Measurements from ENCODE around the gene DTNA.

DNA sequence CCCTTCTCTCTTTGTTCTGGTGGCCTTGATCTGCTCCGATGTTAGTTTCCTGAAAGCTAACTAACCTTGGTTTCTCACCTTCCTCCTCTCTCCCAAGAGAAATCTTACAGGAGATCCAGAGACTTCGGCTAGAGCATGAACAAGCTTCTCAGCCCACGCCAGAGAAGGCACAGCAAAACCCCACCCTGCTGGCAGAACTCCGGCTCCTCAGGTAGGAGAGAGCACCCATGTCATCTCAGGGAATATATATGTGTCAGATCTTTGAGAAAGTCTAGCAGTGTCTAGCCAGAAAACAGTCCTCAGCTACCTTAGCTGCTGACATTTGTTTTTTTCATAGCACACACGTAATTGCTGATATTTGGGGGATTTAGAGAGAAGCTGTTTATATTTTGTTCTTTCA lies 148.1 kb downstream of the DTNA start:
- TF ChIP-seq, protein P1, sequence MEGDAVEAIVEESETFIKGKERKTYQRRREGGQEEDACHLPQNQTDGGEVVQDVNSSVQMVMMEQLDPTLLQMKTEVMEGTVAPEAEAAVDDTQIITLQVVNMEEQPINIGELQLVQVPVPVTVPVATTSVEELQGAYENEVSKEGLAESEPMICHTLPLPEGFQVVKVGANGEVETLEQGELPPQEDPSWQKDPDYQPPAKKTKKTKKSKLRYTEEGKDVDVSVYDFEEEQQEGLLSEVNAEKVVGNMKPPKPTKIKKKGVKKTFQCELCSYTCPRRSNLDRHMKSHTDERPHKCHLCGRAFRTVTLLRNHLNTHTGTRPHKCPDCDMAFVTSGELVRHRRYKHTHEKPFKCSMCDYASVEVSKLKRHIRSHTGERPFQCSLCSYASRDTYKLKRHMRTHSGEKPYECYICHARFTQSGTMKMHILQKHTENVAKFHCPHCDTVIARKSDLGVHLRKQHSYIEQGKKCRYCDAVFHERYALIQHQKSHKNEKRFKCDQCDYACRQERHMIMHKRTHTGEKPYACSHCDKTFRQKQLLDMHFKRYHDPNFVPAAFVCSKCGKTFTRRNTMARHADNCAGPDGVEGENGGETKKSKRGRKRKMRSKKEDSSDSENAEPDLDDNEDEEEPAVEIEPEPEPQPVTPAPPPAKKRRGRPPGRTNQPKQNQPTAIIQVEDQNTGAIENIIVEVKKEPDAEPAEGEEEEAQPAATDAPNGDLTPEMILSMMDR (IDR thresholded peaks at IDR 0.05), result no peak
- TF ChIP-seq POLR2AphosphoS5 (IDR thresholded peaks at IDR 0.05), result no peak
- TF ChIP-seq POLR2A (IDR thresholded peaks at IDR 0.05), result no peak

Data from prostate gland (tissue), 2 donors.